Activated B cell treated with CpG ODN at 0.5 μM for 24 hours (primary cell): ENCODE data around the gene MAPK14. TPM values are rescaled to one million over a fixed set of nuclear protein-coding genes. Genes with fewer than 3 reads are reported as not detected.
"Not testable (repeated sequence)": the region's sequence is repeated elsewhere in the genome, so short reads cannot be mapped to it uniquely, and the experiment has no call there.

Source experiments
- ATAC-seq: fragments of 200-7000 bp; cut with Tn5 transposase; one replicate; pipeline ENCODE4 v1.10.0; 2021; ENCODE audit warnings: low read depth, mild to moderate bottlenecking, moderate library complexity
- CTCF ChIA-PET: fragments of 350-600 bp; sonication (Branson Sonifier 250); formaldehyde crosslinking; loops from one replicate; lab custom pipeline; 2021; ENCODE audit warnings: antibody characterized with exemption; lab: Charles Lee
- POLR2A ChIA-PET: fragments of 350-600 bp; sonication (Branson Sonifier 250); formaldehyde crosslinking; loops from one replicate; lab custom pipeline; 2021; ENCODE audit warnings: antibody characterized with exemption; lab: Charles Lee
- DNase-seq: peaks from one replicate; pipeline ENCODE4 v3.0.0; 2022
- H3K27ac Mint-ChIP-seq: one replicate; pipeline ENCODE4 v1.8.0; 2020; ENCODE audit warnings: mixed read lengths
- H3K27me3 Mint-ChIP-seq: one replicate; pipeline ENCODE4 v1.8.0; 2021; ENCODE audit warnings: mixed read lengths
- H3K36me3 Mint-ChIP-seq: one replicate; pipeline ENCODE4 v1.8.0; 2021; ENCODE audit warnings: low read depth, mixed read lengths
- H3K4me1 Mint-ChIP-seq: one replicate; pipeline ENCODE4 v1.8.0; 2021; ENCODE audit warnings: mixed read lengths
- H3K4me3 Mint-ChIP-seq: one replicate; pipeline ENCODE4 v1.8.0; 2020; ENCODE audit warnings: mild to moderate bottlenecking, mixed read lengths
- H3K9me3 Mint-ChIP-seq: one replicate; pipeline ENCODE4 v1.8.0; 2020; ENCODE audit warnings: mixed read lengths
- intact Hi-C: fragments of 100-400 bp; cut with micrococcal nuclease; formaldehyde crosslinking; loops from one replicate; pipeline ENCODE4 v1.15.1; 2024
- total RNA-seq: library from RNA; stranded (reverse); gene quantifications from 2 replicates; pipeline ENCODE4 v1.2.3, GENCODE V29; 2022
- TF ChIP-seq, protein P1 (sequence below): fragments of 200-600 bp; IDR thresholded peaks from one replicate; pipeline ENCODE4 v1.8.0; 2022; ENCODE audit warnings: antibody characterized with exemption, mild to moderate bottlenecking

Gene MAPK14
- total RNA-seq, 1 donor from 2014 or later = 45.4 TPM

DNA sequence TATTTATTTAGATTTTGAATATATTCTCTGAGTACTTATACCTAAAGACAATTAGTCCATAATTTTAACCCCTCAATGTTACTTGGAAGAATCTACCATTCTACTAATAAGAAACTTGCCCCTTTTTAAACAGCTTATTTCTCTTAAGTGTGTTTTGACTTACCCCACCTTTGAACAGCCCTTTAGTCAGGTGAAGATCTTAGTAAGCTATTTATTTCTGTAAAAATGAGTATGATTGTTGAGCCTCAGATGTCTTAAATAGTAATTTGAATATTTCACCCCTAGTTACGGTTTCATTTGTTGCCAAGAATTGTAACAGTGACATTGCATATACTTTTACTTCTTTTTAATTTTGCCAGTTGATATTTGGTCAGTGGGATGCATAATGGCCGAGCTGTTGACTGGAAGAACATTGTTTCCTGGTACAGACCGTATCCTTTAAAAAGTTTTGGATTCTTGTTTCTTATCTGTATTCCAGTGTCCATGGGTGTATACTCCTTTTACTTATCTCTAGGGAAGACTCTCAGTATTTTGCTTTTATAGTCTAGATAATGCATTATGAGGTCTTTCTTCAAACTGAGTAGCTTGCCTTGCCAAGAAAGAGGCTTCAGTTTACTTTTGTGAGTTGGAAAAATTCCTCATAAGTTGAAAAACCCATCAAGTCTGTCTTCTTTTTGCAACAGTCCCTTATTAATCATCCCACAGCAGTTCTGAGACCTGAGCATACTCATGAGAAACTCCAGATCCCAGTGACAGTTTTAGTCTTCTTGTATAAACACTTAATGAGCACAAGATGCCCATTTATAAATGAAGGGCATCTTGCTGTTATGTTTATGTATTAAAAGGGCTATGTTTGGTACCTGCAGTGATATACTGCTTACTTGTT, 48.8 kb downstream of the MAPK14 start:
- POLR2A ChIA-PET = no interaction called here
- Mint-ChIP-seq H3K36me3 (peaks cover 67% of the 10 kb centered on the region), H3K27me3 (no peaks in the 10 kb centered on the region), H3K4me1 (peaks cover 8% of the 10 kb centered on the region), H3K9me3 (peaks cover 4% of the 10 kb centered on the region), H3K27ac (no peak overlapping the region), H3K4me3 (no peak overlapping the region)
- DNase-seq (no peak), ATAC-seq (no peak)
- TF ChIP-seq, protein P1, sequence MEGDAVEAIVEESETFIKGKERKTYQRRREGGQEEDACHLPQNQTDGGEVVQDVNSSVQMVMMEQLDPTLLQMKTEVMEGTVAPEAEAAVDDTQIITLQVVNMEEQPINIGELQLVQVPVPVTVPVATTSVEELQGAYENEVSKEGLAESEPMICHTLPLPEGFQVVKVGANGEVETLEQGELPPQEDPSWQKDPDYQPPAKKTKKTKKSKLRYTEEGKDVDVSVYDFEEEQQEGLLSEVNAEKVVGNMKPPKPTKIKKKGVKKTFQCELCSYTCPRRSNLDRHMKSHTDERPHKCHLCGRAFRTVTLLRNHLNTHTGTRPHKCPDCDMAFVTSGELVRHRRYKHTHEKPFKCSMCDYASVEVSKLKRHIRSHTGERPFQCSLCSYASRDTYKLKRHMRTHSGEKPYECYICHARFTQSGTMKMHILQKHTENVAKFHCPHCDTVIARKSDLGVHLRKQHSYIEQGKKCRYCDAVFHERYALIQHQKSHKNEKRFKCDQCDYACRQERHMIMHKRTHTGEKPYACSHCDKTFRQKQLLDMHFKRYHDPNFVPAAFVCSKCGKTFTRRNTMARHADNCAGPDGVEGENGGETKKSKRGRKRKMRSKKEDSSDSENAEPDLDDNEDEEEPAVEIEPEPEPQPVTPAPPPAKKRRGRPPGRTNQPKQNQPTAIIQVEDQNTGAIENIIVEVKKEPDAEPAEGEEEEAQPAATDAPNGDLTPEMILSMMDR = no peak
- intact Hi-C loops = loop anchor here (5.0 kb wide), 1 partner anchor 121 kb away; the partner anchor contains the start of gene BRPF3
- CTCF ChIA-PET = interaction anchor here (0.9 to 1.3 kb wide), 2 partner anchors 18 to 54 kb away, joined by 3 to 4 read pairs; partner anchors contain the start of gene MAPK13

- no peak overlapping the region for H3K4me3 Mint-ChIP-seq
- ATAC-seq = no peak
- peaks cover 80% of the 10 kb centered on the region for H3K36me3 Mint-ChIP-seq
- intact Hi-C loops = loop anchor here (5.0 kb wide), 1 partner anchor 119 kb away; the partner anchor contains the start of gene BRPF3
- DNase-seq = no peak
- ChIA-PET CTCF (interaction anchor here (1.3 kb wide), 1 partner anchor 17 kb away, joined by 4 read pairs; no protein-coding TSS in a partner anchor), POLR2A (no interaction called here)
- TF ChIP-seq, protein P1 = no peak
- no peak overlapping the region for H3K27ac Mint-ChIP-seq
- peaks cover 5% of the 10 kb centered on the region for H3K9me3 Mint-ChIP-seq
- no peaks in the 10 kb centered on the region for H3K27me3 Mint-ChIP-seq
- H3K4me1 Mint-ChIP-seq = peaks cover 8% of the 10 kb centered on the region
Measured at GRCh38 chr6:36078159-36078558, 50.6 kb downstream of the MAPK14 start.

- peaks cover 87% of the 10 kb centered on the region for H3K36me3 Mint-ChIP-seq
- H3K4me1 Mint-ChIP-seq = peaks cover 5% of the 10 kb centered on the region
Measured at GRCh38 chr6:36079601-36080000, 52.0 kb downstream of the MAPK14 start.

GRCh38 chr6:36082318-36082717, 54.7 kb downstream of the MAPK14 start:
- POLR2A ChIA-PET = no interaction called here
- TF ChIP-seq, protein P1 = no peak

More at GRCh38 chr6:36079601-36080000, 52.0 kb downstream of the MAPK14 start:
- CTCF ChIA-PET = no interaction called here
- TF ChIP-seq, protein P1 = no peak
- H3K9me3 Mint-ChIP-seq = peaks cover 5% of the 10 kb centered on the region
- no peak overlapping the region for H3K27ac Mint-ChIP-seq
- POLR2A ChIA-PET = interaction anchor here (0.7 kb wide), 1 partner anchor 28 kb away, joined by 3 read pairs; no protein-coding TSS in a partner anchor
- DNase-seq (no peak), ATAC-seq (no peak)
- intact Hi-C loops = loop anchor here (5.0 kb wide), 1 partner anchor 118 kb away; the partner anchor contains the start of gene BRPF3
- H3K4me3 Mint-ChIP-seq = no peak overlapping the region
- H3K27me3 Mint-ChIP-seq = no peaks in the 10 kb centered on the region

GRCh38 chr6:36083446-36083845, 55.8 kb downstream of the MAPK14 start:
- ChIA-PET POLR2A (no interaction called here), CTCF (no interaction called here)
- TF ChIP-seq, protein P1 = no peak
- Mint-ChIP-seq H3K4me1 (peaks cover 26% of the 10 kb centered on the region), H3K27me3 (no peaks in the 10 kb centered on the region), H3K9me3 (peaks cover 5% of the 10 kb centered on the region), H3K36me3 (peaks cover 68% of the 10 kb centered on the region), H3K4me3 (no peak overlapping the region), H3K27ac (no peak overlapping the region)
- intact Hi-C loops = no loop called here
- no peak for DNase-seq
- no peak for ATAC-seq

More at GRCh38 chr6:36082318-36082717, 54.7 kb downstream of the MAPK14 start:
- ATAC-seq (no peak), DNase-seq (no peak)
- Mint-ChIP-seq H3K4me1 (peaks cover 20% of the 10 kb centered on the region), H3K27me3 (no peaks in the 10 kb centered on the region), H3K27ac (no peak overlapping the region), H3K9me3 (peaks cover 5% of the 10 kb centered on the region), H3K4me3 (no peak overlapping the region), H3K36me3 (peaks cover 78% of the 10 kb centered on the region)
- intact Hi-C loops = no loop called here
- CTCF ChIA-PET = interaction anchor here (1.6 kb wide), 1 partner anchor 12 kb away, joined by 4 read pairs; no protein-coding TSS in a partner anchor

- H3K27me3 Mint-ChIP-seq, H3K27ac Mint-ChIP-seq, H3K4me3 Mint-ChIP-seq, CTCF ChIA-PET, ATAC-seq, intact Hi-C loops, POLR2A ChIA-PET, DNase-seq, H3K9me3 Mint-ChIP-seq: not testable (repeated sequence)
- Mint-ChIP-seq H3K4me1 (peaks cover 20% of the 10 kb centered on the region), H3K36me3 (peaks cover 43% of the 10 kb centered on the region)
Measured at GRCh38 chr6:36088204-36088603, 60.6 kb downstream of the MAPK14 start.
